Endothelial cell of umbilical vein (primary cell): ENCODE data around the gene CYP3A4.

Source experiments
- CTCF ChIP-seq, 2 donors: IDR thresholded peaks; 1 replicate in 1 of 2; 2 replicates in 1 of 2; pipeline ENCODE4 v1.5.1; 2011; ENCODE audit warnings: low read length in 2 of 2, mild to moderate bottlenecking in 2 of 2, moderate library complexity in 2 of 2, control low read depth in 1 of 2, inconsistent platforms in 1 of 2, low read depth in 1 of 2; ENCODE audit not compliant: insufficient read depth in 1 of 2; ENCODE audit errors: extremely low read depth in 1 of 2
- EZH2 ChIP-seq: IDR thresholded peaks from 2 replicates; pipeline ENCODE4 v1.6.1; 2012; ENCODE audit warnings: borderline replicate concordance, low read depth, mild to moderate bottlenecking, moderate library complexity, low read length, inconsistent platforms; ENCODE audit not compliant: severe bottlenecking
- FOS ChIP-seq: IDR thresholded peaks from 2 replicates; pipeline ENCODE4 v1.6.1; 2011; ENCODE audit warnings: mild to moderate bottlenecking, low read length, moderate library complexity, borderline replicate concordance; ENCODE audit not compliant: insufficient read depth
- GATA2 ChIP-seq: IDR thresholded peaks from 2 replicates; pipeline ENCODE4 v1.7.0; 2011; ENCODE audit warnings: low read depth, mild to moderate bottlenecking, moderate library complexity, mixed read lengths, low read length; ENCODE audit not compliant: insufficient read length, insufficient read depth
- POLR2A ChIP-seq: IDR thresholded peaks from 2 replicates; pipeline ENCODE4 v1.6.1; 2012; ENCODE audit warnings: low read depth, mild to moderate bottlenecking, control low read depth, low read length
- POLR2AphosphoS5 ChIP-seq: IDR thresholded peaks from 2 replicates; pipeline ENCODE4 v1.6.1; 2012; ENCODE audit warnings: low read depth, mild to moderate bottlenecking, control low read depth, low read length, moderate library complexity; ENCODE audit not compliant: insufficient read depth

- TF ChIP-seq POLR2AphosphoS5 (no peak), CTCF (IDR thresholded peaks at IDR 0.05; ENCODE audit: extremely low read depth in 1 of 2, insufficient read depth in 1 of 2, low read depth in 1 of 2, low read length in 2 of 2) (no peak), POLR2A (no peak), EZH2 (no peak), GATA2 (no peak), FOS (no peak)
These were observed 43.2 kb downstream of the CYP3A4 start for GRCh38 chr7:99740573-99741440.
